Measurements from ENCODE around the gene CAMTA1. TPM values are rescaled to one million over a fixed set of nuclear protein-coding genes. Genes with fewer than 3 reads are reported as not detected.

CAMTA1 gene
- polyA plus RNA-seq, 3 donors from 2014 or later: 52.7 to 89.0 (median 71.0) TPM

DNA sequence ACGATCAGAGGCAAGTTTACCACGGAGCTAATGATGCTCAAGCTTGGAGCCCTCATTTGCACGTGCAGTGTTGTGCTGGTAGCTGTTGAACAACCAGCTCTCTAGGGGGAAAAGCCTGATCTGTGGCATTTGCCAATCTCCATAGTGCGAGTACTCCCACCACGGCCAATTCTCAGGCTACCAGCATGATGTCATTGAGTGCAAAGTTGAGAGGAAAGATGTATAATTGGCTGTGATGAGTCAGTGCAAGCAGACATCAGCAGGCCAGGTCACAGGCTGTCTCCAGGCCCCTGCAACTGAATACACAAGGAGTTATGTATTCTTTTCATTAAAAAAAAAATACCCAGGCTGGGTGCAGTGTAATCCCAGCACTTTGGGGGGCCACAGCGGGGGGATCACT is 752.8 kb downstream of the CAMTA1 start:
- Mint-ChIP-seq H3K4me3 (no peak overlapping the region), H3K27ac (no peak overlapping the region), H3K27me3 (ENCODE audit: low read depth in 3 of 3) (no peaks in the 10 kb centered on the region)

DNA sequence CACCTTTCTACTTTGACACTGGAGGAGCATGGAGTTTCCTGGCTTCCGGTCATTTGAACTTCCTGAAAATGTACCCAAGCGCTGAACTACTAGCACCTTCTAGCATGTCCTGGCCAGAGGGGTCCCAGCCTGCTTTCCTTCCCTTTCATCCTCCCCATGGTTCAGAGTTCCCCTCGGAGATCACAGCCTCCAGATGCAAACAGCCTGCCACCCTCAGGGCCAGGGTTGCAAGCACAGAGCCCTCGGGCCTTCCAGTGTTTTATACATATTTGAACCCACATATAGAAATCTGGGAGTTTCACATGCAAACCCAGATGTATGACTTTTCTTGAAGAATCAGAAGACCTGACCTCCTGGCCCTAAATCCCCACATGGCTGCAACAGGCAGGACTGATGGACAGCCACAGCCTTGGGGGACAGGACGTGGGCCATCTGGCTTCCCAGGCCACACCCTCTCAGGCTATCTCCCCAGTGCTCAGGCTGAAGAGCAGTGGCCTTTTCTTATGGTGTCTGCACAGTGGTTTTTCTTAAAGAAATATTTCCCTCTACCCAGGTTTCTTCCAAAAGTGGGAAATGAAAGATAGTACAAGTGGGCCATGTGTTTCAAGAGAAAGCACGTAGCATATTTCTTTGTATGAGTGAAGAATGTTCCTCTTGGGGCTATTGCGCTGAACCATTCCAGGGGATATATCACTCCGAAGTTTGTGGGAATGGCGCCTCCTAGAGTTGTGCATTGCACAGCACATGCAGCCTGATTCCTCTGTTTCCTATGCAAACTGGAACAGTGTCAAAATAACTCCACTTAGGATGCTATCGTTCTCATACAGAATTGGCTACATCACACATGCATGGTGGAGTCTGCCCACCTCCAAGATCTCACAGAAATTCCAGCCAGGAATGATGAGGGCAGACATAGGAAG is 753.9 kb downstream of the CAMTA1 start:
- peaks cover 0 to 2% (median 0%) of the 10 kb centered on the region in 3 donors for H3K27me3 Mint-ChIP-seq (ENCODE audit: low read depth in 3 of 3)
- H3K27ac Mint-ChIP-seq: no peak overlapping the region
- no peaks in the 10 kb centered on the region for H3K36me3 Mint-ChIP-seq
- H3K4me1 Mint-ChIP-seq: peaks cover 0 to 7% of the 10 kb centered on the region in 2 donors
- DNase-seq: no peak
- H3K9me3 Mint-ChIP-seq: no peaks in the 10 kb centered on the region
- no peak overlapping the region for H3K4me3 Mint-ChIP-seq

More for the DNA sequence above, 752.8 kb downstream of the CAMTA1 start:
- H3K9me3 Mint-ChIP-seq: no peaks in the 10 kb centered on the region
- DNase-seq: no peak
- H3K36me3 Mint-ChIP-seq: no peaks in the 10 kb centered on the region
- peaks cover 0 to 7% of the 10 kb centered on the region in 2 donors for H3K4me1 Mint-ChIP-seq

DNA sequence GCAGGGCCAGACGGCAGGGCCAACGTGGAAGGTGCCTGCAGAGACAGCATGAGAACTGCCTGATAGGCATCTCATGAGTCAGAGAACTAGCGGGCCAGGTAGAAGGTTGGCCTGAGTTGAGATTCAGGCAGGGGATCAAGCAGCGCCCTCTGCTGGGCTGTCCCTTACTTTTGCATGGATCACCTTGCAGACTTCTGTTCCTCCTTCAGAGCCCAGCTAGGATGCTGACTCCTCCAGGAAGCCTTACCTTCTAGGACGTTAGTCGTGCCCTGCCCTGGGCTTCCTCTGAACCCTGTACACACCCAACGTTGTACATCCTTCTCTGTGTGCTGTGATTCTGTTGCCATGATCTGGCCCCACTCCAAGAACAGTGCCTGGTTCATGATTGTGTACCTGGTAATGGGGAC is 754.5 kb downstream of the CAMTA1 start:
- DNase-seq: no peak
- H3K9me3 Mint-ChIP-seq: no peaks in the 10 kb centered on the region
- H3K36me3 Mint-ChIP-seq: no peaks in the 10 kb centered on the region
- H3K27ac Mint-ChIP-seq: no peak overlapping the region
- H3K4me1 Mint-ChIP-seq: peaks cover 0 to 7% of the 10 kb centered on the region in 2 donors
- no peak overlapping the region for H3K4me3 Mint-ChIP-seq
- peaks cover 0 to 4% (median 0%) of the 10 kb centered on the region in 3 donors for H3K27me3 Mint-ChIP-seq (ENCODE audit: low read depth in 3 of 3)

DNA sequence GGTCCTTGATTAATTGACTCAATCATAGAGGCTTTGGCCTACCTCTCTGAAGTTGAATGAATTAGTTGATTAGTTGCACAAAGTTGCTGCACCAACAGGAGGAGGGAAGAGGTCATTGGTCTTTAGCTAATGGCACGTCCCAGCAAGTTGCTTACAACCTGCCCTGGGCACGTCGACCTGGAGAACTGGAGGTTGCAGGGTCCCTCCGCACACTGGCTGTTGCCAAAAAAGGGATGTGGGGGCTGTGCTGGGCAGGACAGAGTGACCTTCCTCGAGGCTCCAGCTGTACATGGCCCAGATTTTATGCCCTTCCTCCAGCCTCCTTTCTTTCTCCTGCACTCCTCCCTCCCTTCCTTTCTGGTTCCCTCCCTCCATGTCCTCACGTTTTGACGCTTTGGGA is 755.6 kb downstream of the CAMTA1 start:
- Mint-ChIP-seq H3K27ac (no peak overlapping the region), H3K36me3 (no peaks in the 10 kb centered on the region), H3K9me3 (no peaks in the 10 kb centered on the region), H3K27me3 (ENCODE audit: low read depth in 3 of 3) (peaks cover 0 to 4% (median 0%) of the 10 kb centered on the region in 3 donors), H3K4me1 (peaks cover 0 to 4% of the 10 kb centered on the region in 2 donors), H3K4me3 (no peak overlapping the region)
- no peak for DNase-seq

DNA sequence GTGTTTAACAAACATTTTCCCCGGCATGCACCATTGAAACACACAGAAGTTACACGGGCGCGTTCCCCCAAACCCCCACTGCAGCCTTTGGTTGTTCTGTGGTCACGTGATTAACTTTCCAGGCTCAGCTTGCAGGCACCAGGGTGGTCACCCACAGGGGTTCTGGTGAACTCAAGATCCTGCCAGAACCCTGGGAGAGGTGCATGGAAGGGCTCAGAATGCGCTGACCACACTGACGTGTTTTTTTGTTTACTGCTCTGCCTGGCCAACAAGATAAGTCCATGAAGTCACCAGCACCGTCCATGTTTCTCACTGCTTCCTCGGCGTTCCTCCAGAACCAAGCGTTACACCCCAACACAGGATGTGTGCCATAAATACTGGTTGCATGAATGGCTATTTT is 756.4 kb downstream of the CAMTA1 start:
- no peak for DNase-seq
- no peak overlapping the region for H3K4me3 Mint-ChIP-seq
- no peaks in the 10 kb centered on the region for H3K9me3 Mint-ChIP-seq
- no peaks in the 10 kb centered on the region for H3K36me3 Mint-ChIP-seq
- H3K27ac Mint-ChIP-seq: no peak overlapping the region
- H3K27me3 Mint-ChIP-seq (ENCODE audit: low read depth in 3 of 3): peaks cover 0 to 4% (median 0%) of the 10 kb centered on the region in 3 donors
- H3K4me1 Mint-ChIP-seq: peaks cover 0 to 1% of the 10 kb centered on the region in 2 donors

DNA sequence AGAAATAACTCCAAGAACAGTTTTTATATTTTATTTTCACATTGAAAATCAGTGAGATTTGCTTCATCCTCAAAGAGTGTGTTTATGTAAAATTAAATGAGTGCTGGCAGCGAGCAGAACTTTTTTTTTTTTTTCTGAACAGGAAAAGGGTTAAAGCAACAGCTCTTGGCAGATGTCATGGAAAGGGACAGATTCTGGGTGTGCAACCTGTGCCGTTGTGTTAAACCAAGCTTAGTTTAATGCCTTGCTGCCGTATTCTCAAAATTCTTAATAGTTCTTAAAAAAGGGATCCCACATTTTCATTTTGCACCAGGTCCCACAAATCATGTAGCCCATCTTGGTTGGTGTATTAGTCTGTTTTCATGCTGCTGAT is 758.5 kb downstream of the CAMTA1 start:
- H3K27me3 Mint-ChIP-seq (ENCODE audit: low read depth in 3 of 3): peaks cover 0 to 4% (median 0%) of the 10 kb centered on the region in 3 donors
- H3K36me3 Mint-ChIP-seq: no peaks in the 10 kb centered on the region

DNA sequence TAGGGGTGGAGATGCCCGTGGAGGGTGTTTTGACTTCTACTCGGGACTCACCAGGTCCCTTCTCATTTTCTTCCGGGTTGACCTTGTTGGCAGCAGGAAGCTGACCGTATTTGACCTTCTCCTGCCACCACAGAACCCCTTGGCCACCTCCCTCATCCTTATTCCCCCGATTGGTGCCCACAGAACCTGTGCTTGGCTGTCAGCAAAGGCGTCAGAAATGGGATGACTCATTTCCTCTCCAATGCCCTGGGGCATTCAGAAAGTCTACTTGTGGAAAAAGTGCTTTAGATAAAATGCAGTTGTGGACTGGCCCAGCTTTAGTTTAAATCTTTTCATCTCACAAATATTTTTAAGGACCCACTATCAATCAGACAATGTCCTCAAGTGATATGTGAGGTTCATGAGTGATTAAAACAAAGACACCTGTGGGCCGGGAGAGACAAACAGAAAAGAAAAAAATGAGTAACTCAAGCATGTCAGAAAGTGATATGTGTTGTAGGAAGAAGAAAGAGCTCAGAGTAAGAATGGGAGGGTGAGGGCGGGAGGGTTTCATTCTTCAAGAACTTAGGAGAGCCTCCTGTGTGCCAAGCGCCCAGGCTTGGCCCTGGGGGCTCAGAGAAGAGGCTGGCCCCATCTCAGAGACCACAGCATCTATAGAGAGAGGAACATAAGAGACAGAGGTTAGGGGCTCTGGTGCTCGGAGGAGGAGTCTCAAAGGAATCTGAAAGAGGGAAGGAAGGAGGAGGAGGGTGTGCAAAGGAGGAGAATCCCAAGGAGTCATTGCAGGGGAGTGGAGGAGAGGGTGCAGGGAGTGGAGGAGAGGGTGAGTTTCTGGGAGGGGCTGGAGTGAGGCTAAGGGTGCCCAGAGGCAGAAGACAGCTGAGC is 764.3 kb downstream of the CAMTA1 start:
- H3K27ac Mint-ChIP-seq: peak overlapping the region in 3 of 6 donors; percentile 40 to 53 (median 41)
- peaks cover 7 to 8% of the 10 kb centered on the region in 2 donors for H3K4me1 Mint-ChIP-seq
- H3K36me3 Mint-ChIP-seq: no peaks in the 10 kb centered on the region
- H3K27me3 Mint-ChIP-seq (ENCODE audit: low read depth in 3 of 3): peaks cover 0 to 5% (median 2%) of the 10 kb centered on the region in 3 donors
- peak in 2 of 3 donors; percentile 3 to 11 for DNase-seq
- no peaks in the 10 kb centered on the region for H3K9me3 Mint-ChIP-seq
- H3K4me3 Mint-ChIP-seq: peak overlapping the region in 1 of 5 donors; percentile 43

More for the DNA sequence above, 758.5 kb downstream of the CAMTA1 start:
- Mint-ChIP-seq H3K9me3 (no peaks in the 10 kb centered on the region), H3K4me3 (no peak overlapping the region), H3K27ac (no peak overlapping the region), H3K4me1 (no peaks in the 10 kb centered on the region)
- DNase-seq: no peak

DNA sequence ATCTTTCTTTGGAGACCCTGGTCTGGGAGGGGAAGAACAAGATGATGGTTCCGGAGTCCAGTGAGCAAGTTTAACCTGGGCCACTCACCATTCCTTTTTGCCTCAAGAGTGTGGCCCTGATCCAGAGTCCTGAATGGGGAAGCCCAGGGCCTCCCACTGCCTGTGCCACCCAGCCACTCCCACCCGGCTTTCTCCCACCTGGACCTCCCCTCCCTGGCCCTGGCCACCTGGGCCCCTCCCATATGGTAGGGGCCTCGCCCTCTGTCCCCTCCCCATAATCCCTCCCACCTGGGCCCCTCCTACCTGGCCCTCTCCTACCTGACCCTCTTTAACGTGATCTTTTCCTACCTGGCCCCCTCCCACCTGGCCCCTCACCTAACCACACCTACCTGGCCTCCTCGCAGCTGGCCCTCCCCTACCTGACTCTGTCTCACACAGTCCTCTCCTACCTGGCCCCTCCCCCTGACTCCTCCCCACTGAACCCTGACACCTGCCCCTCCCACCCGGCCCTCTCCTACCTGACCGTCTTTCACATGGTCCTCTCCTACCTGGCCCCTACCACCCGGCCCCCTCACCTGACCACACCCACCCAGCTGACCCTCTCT is 765.1 kb downstream of the CAMTA1 start:
- H3K36me3 Mint-ChIP-seq: no peaks in the 10 kb centered on the region
- no peak for DNase-seq
- no peak overlapping the region for H3K27ac Mint-ChIP-seq
- no peak overlapping the region for H3K4me3 Mint-ChIP-seq
- H3K9me3 Mint-ChIP-seq: no peaks in the 10 kb centered on the region
- peaks cover 7 to 8% of the 10 kb centered on the region in 2 donors for H3K4me1 Mint-ChIP-seq
- peaks cover 0 to 5% (median 2%) of the 10 kb centered on the region in 3 donors for H3K27me3 Mint-ChIP-seq (ENCODE audit: low read depth in 3 of 3)

DNA sequence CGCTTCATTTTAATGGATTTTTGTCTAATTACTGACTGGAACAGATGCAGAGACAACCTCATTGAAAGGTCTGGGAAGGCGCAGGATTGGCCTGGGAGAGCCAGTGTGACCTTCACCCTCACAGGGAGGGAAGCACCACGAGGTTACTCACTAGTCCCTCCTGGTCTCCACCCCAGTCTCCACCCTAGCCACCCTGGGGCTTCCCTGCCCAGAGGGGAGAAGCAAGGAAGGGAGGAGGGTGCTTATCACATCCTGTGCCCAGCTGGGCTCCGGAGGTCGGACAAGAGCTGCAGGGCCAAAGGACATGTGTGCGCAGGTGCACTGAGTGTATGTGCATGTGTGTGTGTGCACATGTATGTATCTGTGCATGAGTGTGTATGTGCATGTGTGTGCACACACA is 765.7 kb downstream of the CAMTA1 start:
- H3K4me1 Mint-ChIP-seq: peaks cover 7 to 8% of the 10 kb centered on the region in 2 donors
- no peak overlapping the region for H3K27ac Mint-ChIP-seq
- no peaks in the 10 kb centered on the region for H3K9me3 Mint-ChIP-seq
- H3K27me3 Mint-ChIP-seq (ENCODE audit: low read depth in 3 of 3): peaks cover 0 to 5% (median 2%) of the 10 kb centered on the region in 3 donors
- no peak for DNase-seq
- H3K4me3 Mint-ChIP-seq: no peak overlapping the region
- H3K36me3 Mint-ChIP-seq: no peaks in the 10 kb centered on the region

DNA sequence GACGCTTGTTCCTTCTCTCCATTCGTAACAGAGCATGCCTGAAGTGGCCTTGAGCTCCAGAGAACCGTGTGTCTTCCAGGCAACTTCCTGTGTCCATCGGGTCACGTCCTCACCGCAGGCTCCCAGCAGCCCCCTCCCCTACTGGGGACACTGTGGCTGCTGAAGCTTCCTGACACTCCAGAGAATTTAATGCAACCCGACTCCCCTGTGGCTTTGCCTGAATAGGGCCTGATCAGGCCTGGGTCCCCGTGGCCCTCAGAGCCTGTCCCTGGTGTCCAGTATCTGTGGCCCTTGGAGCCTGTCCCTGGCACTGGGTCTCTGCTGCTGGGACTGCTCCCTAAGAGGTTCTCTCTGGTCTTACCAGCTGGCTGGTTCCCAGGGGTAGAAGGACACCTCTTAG is 766.2 kb downstream of the CAMTA1 start:
- no peaks in the 10 kb centered on the region for H3K9me3 Mint-ChIP-seq
- peaks cover 7 to 8% of the 10 kb centered on the region in 2 donors for H3K4me1 Mint-ChIP-seq
- H3K36me3 Mint-ChIP-seq: no peaks in the 10 kb centered on the region
- H3K4me3 Mint-ChIP-seq: no peak overlapping the region
- DNase-seq: no peak
- H3K27ac Mint-ChIP-seq: no peak overlapping the region
- H3K27me3 Mint-ChIP-seq (ENCODE audit: low read depth in 3 of 3): peaks cover 0 to 5% (median 2%) of the 10 kb centered on the region in 3 donors

DNA sequence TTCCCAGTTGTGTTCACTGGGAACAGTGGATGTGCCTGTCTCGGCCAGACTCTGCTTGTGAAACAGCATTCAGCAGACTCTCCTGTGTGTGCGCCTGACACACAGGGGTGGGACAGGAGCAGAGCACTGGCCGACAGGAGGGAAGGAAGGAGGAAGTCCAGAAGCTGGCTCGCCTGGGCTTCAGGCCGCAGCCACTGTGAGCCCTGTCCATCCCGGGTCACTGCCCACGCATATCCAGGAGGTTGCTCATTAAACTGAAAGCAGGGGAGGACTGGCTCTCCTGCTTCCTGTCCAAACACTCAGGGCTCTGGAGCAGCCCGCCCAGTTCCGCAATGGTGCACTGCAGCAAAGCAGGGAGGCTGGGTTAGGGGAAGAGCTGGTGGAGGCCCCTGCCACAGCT is 767.1 kb downstream of the CAMTA1 start:
- no peak for DNase-seq
- Mint-ChIP-seq H3K4me3 (no peak overlapping the region), H3K36me3 (no peaks in the 10 kb centered on the region), H3K4me1 (peaks cover 7 to 8% of the 10 kb centered on the region in 2 donors), H3K9me3 (no peaks in the 10 kb centered on the region), H3K27me3 (ENCODE audit: low read depth in 3 of 3) (peaks cover 0 to 5% (median 2%) of the 10 kb centered on the region in 3 donors), H3K27ac (no peak overlapping the region)

DNA sequence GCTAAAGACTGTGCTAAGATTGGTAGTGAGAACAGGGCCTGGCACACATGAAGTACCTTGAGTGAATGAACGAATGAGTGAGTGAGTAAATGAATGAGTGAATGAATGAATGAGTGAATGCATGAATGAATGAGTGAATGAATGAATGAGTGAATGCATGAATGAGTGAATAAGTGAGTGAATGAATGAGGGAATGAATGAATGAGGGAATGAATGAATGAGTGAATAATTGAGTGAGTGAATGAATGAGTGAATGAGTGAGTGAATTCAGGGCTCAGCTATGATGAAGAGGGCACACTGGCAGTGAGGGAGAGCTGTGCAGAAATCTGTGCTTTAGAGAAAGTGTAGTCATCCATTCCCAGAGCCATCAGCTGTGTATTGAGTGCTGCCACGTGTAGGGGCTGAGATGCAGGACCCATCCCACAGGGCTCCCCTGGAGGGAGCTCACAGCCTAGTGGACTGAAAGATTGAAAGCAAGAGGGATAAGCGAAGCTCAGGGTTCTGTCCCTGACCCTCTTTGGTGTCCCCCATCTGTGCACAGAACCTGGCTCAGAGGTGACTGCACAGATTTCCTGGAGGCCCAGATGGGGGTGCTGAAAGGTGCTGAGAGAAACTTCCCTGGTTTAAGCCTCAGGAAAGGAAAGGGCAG is 767.9 kb downstream of the CAMTA1 start:
- Mint-ChIP-seq H3K9me3 (no peaks in the 10 kb centered on the region), H3K27me3 (ENCODE audit: low read depth in 3 of 3) (peaks cover 0 to 5% (median 2%) of the 10 kb centered on the region in 3 donors), H3K4me3 (no peak overlapping the region), H3K27ac (no peak overlapping the region), H3K4me1 (peaks cover 7 to 8% of the 10 kb centered on the region in 2 donors), H3K36me3 (no peaks in the 10 kb centered on the region)
- no peak for DNase-seq

All from immature natural killer cell (primary cell).